Duodenal mucosa (tissue), 2 donors: ENCODE results near the gene CCDC102A.

Experiments
- H3K27ac ChIP-seq: one replicate; pipeline ENCODE4 v1.7.0; 2013; ENCODE audit warnings: low read depth, low read length
- H3K27me3 ChIP-seq, 2 donors: one replicate each; pipeline ENCODE4 v1.7.0; 2013; ENCODE audit warnings: low read length in 2 of 2, control low read depth in 1 of 2; ENCODE audit not compliant: insufficient read depth in 2 of 2, control insufficient read depth in 1 of 2
- H3K36me3 ChIP-seq, 2 donors: one replicate each; pipeline ENCODE4 v1.7.0; 2013; ENCODE audit warnings: low read length in 2 of 2, control low read depth in 1 of 2; ENCODE audit not compliant: insufficient read depth in 2 of 2, control insufficient read depth in 1 of 2
- H3K4me1 ChIP-seq, 2 donors: one replicate each; pipeline ENCODE4 v1.7.0; 2013; ENCODE audit warnings: low read length in 2 of 2, control low read depth in 1 of 2; ENCODE audit not compliant: insufficient read depth in 2 of 2, control insufficient read depth in 1 of 2
- H3K4me3 ChIP-seq, 2 donors: one replicate each; pipeline ENCODE4 v1.7.0; 2013; ENCODE audit warnings: low read length in 2 of 2, low read depth in 1 of 2
- H3K9ac ChIP-seq, 2 donors: one replicate each; pipeline ENCODE4 v1.7.0; 2013; ENCODE audit warnings: low read length in 2 of 2, low read depth in 1 of 2
- H3K9me3 ChIP-seq, 2 donors: one replicate each; pipeline ENCODE4 v1.7.0; 2013; ENCODE audit warnings: low read length in 2 of 2, control low read depth in 1 of 2; ENCODE audit not compliant: control insufficient read depth in 1 of 2

CCDC102A gene

GRCh38 chr16:57485091-57485915 is 51.1 kb downstream of the CCDC102A start:
- Histone ChIP-seq H3K4me1 (peaks cover 32 to 35% of the 10 kb centered on the region in 2 donors), H3K27ac (no peak overlapping the region), H3K9me3 (no peaks in the 10 kb centered on the region)

GRCh38 chr16:57484515-57485005 is 51.8 kb downstream of the CCDC102A start:
- no peaks in the 10 kb centered on the region for H3K9me3 ChIP-seq
- no peak overlapping the region for H3K27ac ChIP-seq
- H3K27me3 ChIP-seq = no peaks in the 10 kb centered on the region
- H3K9ac ChIP-seq = peak overlapping the region; percentile 60 to 80
- peak overlapping the region; percentile 75 to 80 for H3K4me3 ChIP-seq
- H3K36me3 ChIP-seq = no peaks in the 10 kb centered on the region
- peaks cover 39 to 40% of the 10 kb centered on the region in 2 donors for H3K4me1 ChIP-seq

More at GRCh38 chr16:57485091-57485915, 51.1 kb downstream of the CCDC102A start:
- Histone ChIP-seq H3K4me3 (peak overlapping the region; percentile 75 to 80), H3K9ac (peak overlapping the region; percentile 60 to 80), H3K36me3 (no peaks in the 10 kb centered on the region), H3K27me3 (no peaks in the 10 kb centered on the region)

- peak overlapping the region; percentile 21 to 75 for H3K4me3 ChIP-seq
- H3K27me3 ChIP-seq = no peaks in the 10 kb centered on the region
- H3K27ac ChIP-seq = no peak overlapping the region
- peaks cover 44 to 45% of the 10 kb centered on the region in 2 donors for H3K4me1 ChIP-seq
- H3K9me3 ChIP-seq = no peaks in the 10 kb centered on the region
- H3K9ac ChIP-seq = peak overlapping the region; percentile 18 to 26
- no peaks in the 10 kb centered on the region for H3K36me3 ChIP-seq
These were observed 52.5 kb downstream of the CCDC102A start for GRCh38 chr16:57483725-57484514.

GRCh38 chr16:57482845-57483545 is 53.4 kb downstream of the CCDC102A start:
- Histone ChIP-seq H3K9ac (no peak overlapping the region), H3K36me3 (peaks cover under 1 to 3% of the 10 kb centered on the region in 2 donors), H3K9me3 (no peaks in the 10 kb centered on the region), H3K27ac (no peak overlapping the region), H3K4me3 (no peak overlapping the region), H3K27me3 (no peaks in the 10 kb centered on the region), H3K4me1 (peaks cover 53% of the 10 kb centered on the region in 2 donors)

- peaks cover 3 to 6% of the 10 kb centered on the region in 2 donors for H3K36me3 ChIP-seq
- H3K9me3 ChIP-seq = no peaks in the 10 kb centered on the region
- H3K27me3 ChIP-seq = no peaks in the 10 kb centered on the region
- peaks cover 53 to 56% of the 10 kb centered on the region in 2 donors for H3K4me1 ChIP-seq
- H3K27ac ChIP-seq = no peak overlapping the region
- no peak overlapping the region for H3K9ac ChIP-seq
- no peak overlapping the region for H3K4me3 ChIP-seq
These were observed 55.0 kb downstream of the CCDC102A start for GRCh38 chr16:57481421-57481820.

GRCh38 chr16:57480754-57481230 is 55.6 kb downstream of the CCDC102A start:
- H3K27me3 ChIP-seq = no peaks in the 10 kb centered on the region
- H3K4me1 ChIP-seq = peaks cover 56 to 61% of the 10 kb centered on the region in 2 donors
- peaks cover 6 to 11% of the 10 kb centered on the region in 2 donors for H3K36me3 ChIP-seq
- H3K4me3 ChIP-seq = peak overlapping the region in 1 of 2 donors; percentile 35
- peak overlapping the region; percentile 41 for H3K27ac ChIP-seq
- H3K9me3 ChIP-seq = no peaks in the 10 kb centered on the region
- H3K9ac ChIP-seq = peak overlapping the region in 1 of 2 donors; percentile 35

GRCh38 chr16:57479976-57480753 is 56.2 kb downstream of the CCDC102A start:
- H3K27ac ChIP-seq = peak overlapping the region; percentile 41
- H3K9me3 ChIP-seq = no peaks in the 10 kb centered on the region
- peak overlapping the region; percentile 73 to 74 for H3K4me3 ChIP-seq
- H3K4me1 ChIP-seq = peaks cover 50 to 61% of the 10 kb centered on the region in 2 donors
- peak overlapping the region; percentile 35 to 36 for H3K9ac ChIP-seq
- no peaks in the 10 kb centered on the region for H3K27me3 ChIP-seq
- peaks cover 7 to 14% of the 10 kb centered on the region in 2 donors for H3K36me3 ChIP-seq

- H3K4me3 ChIP-seq = peak overlapping the region; percentile 73 to 74
These were observed 57.0 kb downstream of the CCDC102A start for GRCh38 chr16:57479205-57479975.

More at GRCh38 chr16:57479205-57479975, 57.0 kb downstream of the CCDC102A start:
- H3K27me3 ChIP-seq = no peaks in the 10 kb centered on the region
- H3K27ac ChIP-seq = no peak overlapping the region
- no peaks in the 10 kb centered on the region for H3K9me3 ChIP-seq
- peaks cover 11 to 20% of the 10 kb centered on the region in 2 donors for H3K36me3 ChIP-seq
- H3K4me1 ChIP-seq = peaks cover 42 to 53% of the 10 kb centered on the region in 2 donors
- peak overlapping the region; percentile 36 to 54 for H3K9ac ChIP-seq
